Sigmoid colon (tissue), 7 donors: Measurements from ENCODE around the gene KIF6. TPM values are rescaled to one million over a fixed set of nuclear protein-coding genes. Genes with fewer than 3 reads are reported as not detected.

Experiments used
- DNase-seq: peaks from one replicate; pipeline ENCODE4 v3.0.0-alpha.2; 2019
- H3K27ac ChIP-seq, 4 donors: fragments of 200-600 bp; sonication (generic); one replicate each; pipeline ENCODE4 v1.5.1; 2016 to 2019; ENCODE audit warnings: mild to moderate bottlenecking in 1 of 4
- H3K27me3 ChIP-seq, 3 donors: fragments of 200-600 bp; sonication (generic); one replicate each; pipeline ENCODE4 v1.5.1; 2019; ENCODE audit warnings: mild to moderate bottlenecking in 1 of 3
- H3K36me3 ChIP-seq, 4 donors: fragments of 200-600 bp; sonication (generic); one replicate each; pipeline ENCODE4 v1.5.1; 2016 to 2019
- H3K4me1 ChIP-seq, 4 donors: fragments of 200-600 bp; sonication (generic); one replicate each; pipeline ENCODE4 v1.5.1; 2017 to 2019
- H3K4me3 ChIP-seq, 4 donors: fragments of 200-600 bp; sonication (generic); one replicate each; pipeline ENCODE4 v1.5.1; 2017 to 2019; ENCODE audit warnings: mild to moderate bottlenecking in 2 of 4, moderate library complexity in 1 of 4
- H3K9me3 ChIP-seq, 4 donors: fragments of 200-600 bp in 3 of 4; sonication (generic) in 3 of 4; one replicate each; pipeline versions ENCODE4 v1.5.1 to v1.6.1; 2013 to 2019
- CTCF ChIP-seq, 4 experiments: fragments of 450-650 bp in 3 of 4; fragments of 200-600 bp in 1 of 4; IDR thresholded peaks; one replicate each; pipeline ENCODE4 v1.5.1; 2016 to 2019; ENCODE audit warnings: antibody characterized with exemption in 4 of 4, mild to moderate bottlenecking in 3 of 4, moderate library complexity in 2 of 4
- EP300 ChIP-seq, 4 donors: sonication (generic); formaldehyde crosslinking; IDR thresholded peaks; one replicate each; pipeline ENCODE4 v1.6.1; 2017; ENCODE audit warnings: antibody characterized with exemption in 4 of 4
- POLR2A ChIP-seq, 2 donors: fragments of 450-650 bp; IDR thresholded peaks; one replicate each; pipeline ENCODE4 v1.6.1; 2016; ENCODE audit warnings: antibody characterized with exemption in 2 of 2, mild to moderate bottlenecking in 2 of 2, moderate library complexity in 2 of 2
- POLR2AphosphoS5 ChIP-seq, 4 donors: sonication (generic); formaldehyde crosslinking; IDR thresholded peaks; one replicate each; pipeline ENCODE4 v1.6.1; 2017; ENCODE audit warnings: antibody characterized with exemption in 4 of 4
- WGBS, 2 donors: extraction: QIAGEN DNeasy Blood & Tissue Kit; methylation state at CpG; one replicate each; pipeline ENCODE4 v1.1.7; 2013; 5-methylcytosine and 5-hydroxymethylcytosine counted together
- intact Hi-C: fragments of 100-400 bp; cut with DNase I; formaldehyde crosslinking; loops from one replicate; pipeline ENCODE4 v1.15.1; 2023
- polyA plus RNA-seq, 3 donors: library from polyadenylated mRNA; stranded (reverse); fragments of 200-250 nt; gene quantifications; one replicate each; pipeline ENCODE4 v1.2.3, GENCODE V29; 2013
- small RNA-seq, 3 donors: library from RNA; depleted of rRNA; stranded (forward); fragments of <200 nt; gene quantifications; one replicate each; pipeline ENCODE3, GENCODE V24; 2016
- total RNA-seq, 4 donors: library from RNA; depleted of rRNA; stranded (reverse); fragments of >200 nt; gene quantifications; one replicate each; pipeline ENCODE4 v1.1.0, GENCODE V29; 2016
- donor health status: healthy with polysubstance abuse.
- donor health status: Bipolar disorder and iron deficiency.
- donor health status: healthy.

The KIF6 gene
- total and polyA plus RNA-seq, 7 donors = under 0.01 to 0.99 (median 0.36) TPM; not detected in 2

GRCh38 chr6:39281312-39281980 lies 443.8 kb downstream of the KIF6 start:
- no peaks in the 10 kb centered on the region for H3K27me3 ChIP-seq
- TF ChIP-seq CTCF (IDR thresholded peaks at IDR 0.05) = no peak
- no peak for TF ChIP-seq POLR2A (IDR thresholded peaks at IDR 0.05)
- no peak for TF ChIP-seq POLR2AphosphoS5 (IDR thresholded peaks at IDR 0.05)
- TF ChIP-seq EP300 (IDR thresholded peaks at IDR 0.05) = no peak
- no peaks in the 10 kb centered on the region for H3K9me3 ChIP-seq
- no peak overlapping the region for H3K4me3 ChIP-seq
- intact Hi-C loops = no loop called here
- 55 to 76% methylated on average over 11 of the region's 11 CpGs for WGBS, 2 donors
- no peaks in the 10 kb centered on the region for H3K36me3 ChIP-seq
- no peaks in the 10 kb centered on the region for H3K4me1 ChIP-seq
- no peak for DNase-seq
- H3K27ac ChIP-seq = no peak overlapping the region

- Histone ChIP-seq H3K36me3 (no peaks in the 10 kb centered on the region), H3K4me3 (no peak overlapping the region), H3K27ac (no peak overlapping the region), H3K4me1 (no peaks in the 10 kb centered on the region), H3K27me3 (no peaks in the 10 kb centered on the region), H3K9me3 (no peaks in the 10 kb centered on the region)
- TF ChIP-seq POLR2AphosphoS5 (IDR thresholded peaks at IDR 0.05) (no peak), POLR2A (IDR thresholded peaks at IDR 0.05) (no peak), CTCF (IDR thresholded peaks at IDR 0.05) (no peak), EP300 (IDR thresholded peaks at IDR 0.05) (no peak)
- no peak for DNase-seq
- WGBS, 2 donors = 7 to 40% methylated on average over 8 of the region's 8 CpGs
- intact Hi-C loops = no loop called here
Measured at GRCh38 chr6:39280247-39280731, 444.9 kb downstream of the KIF6 start.

Small RNAs within 50 kb of the gene (small RNA-seq; reads per million reads assigned to genes)
- 0 reads per million in 3 donors for gene RNU1-54P

Other genes starting within 250 kb of the KIF6 start
- gene DAAM2, start 67.0 kb upstream of the KIF6 start, total RNA-seq = 10 to 100 TPM; 23.2 to 53.2 (median 35.4) TPM
- 1 to 10 TPM; 4.2 to 8.5 (median 8.3) TPM for gene DAAM2, start 67.0 kb upstream of the KIF6 start, polyA plus RNA-seq
- gene MOCS1, start 209.1 kb upstream of the KIF6 start, total RNA-seq = 10 to 100 TPM; 11.9 to 15.8 (median 13.7) TPM
- gene MOCS1, start 209.1 kb upstream of the KIF6 start, polyA plus RNA-seq = 10 to 100 TPM; 13.4 to 16.2 (median 13.8) TPM